HG02678 (cell line): ENCODE data around the gene KCNH3.
"Not testable (repeated sequence)": the region's sequence is repeated elsewhere in the genome, so short reads cannot be mapped to it uniquely, and the experiment has no call there.

Experiments
- ATAC-seq: cut with Tn5 transposase; IDR thresholded peaks from one replicate; pipeline ENCODE4 v1.9.1; 2021; ENCODE audit warnings: mild to moderate bottlenecking, moderate library complexity; ENCODE audit not compliant: unreplicated experiment

The KCNH3 gene

GRCh38 chr12:49583366-49584094, 44.7 kb downstream of the KCNH3 start:
- ATAC-seq: no peak

GRCh38 chr12:49584591-49584990, 45.8 kb downstream of the KCNH3 start:
- no peak for ATAC-seq

GRCh38 chr12:49585477-49586459, 46.9 kb downstream of the KCNH3 start:
- no peak for ATAC-seq

GRCh38 chr12:49587174-49587908, 48.5 kb downstream of the KCNH3 start:
- no peak for ATAC-seq

GRCh38 chr12:49588281-49588680, 49.5 kb downstream of the KCNH3 start:
- ATAC-seq: no peak

GRCh38 chr12:49588721-49589516, 50.1 kb downstream of the KCNH3 start:
- no peak for ATAC-seq

- no peak for ATAC-seq
Measured at GRCh38 chr12:49598527-49598926, 59.7 kb downstream of the KCNH3 start.

- no peak for ATAC-seq
Measured at GRCh38 chr12:49599961-49600360, 61.1 kb downstream of the KCNH3 start.

- no peak for ATAC-seq
Measured at GRCh38 chr12:49603721-49604120, 64.9 kb downstream of the KCNH3 start.

GRCh38 chr12:49604856-49605255, 66.0 kb downstream of the KCNH3 start:
- ATAC-seq: no peak

GRCh38 chr12:49605539-49605938, 66.7 kb downstream of the KCNH3 start, which contains the start of gene FAM186B:
Gene FAM186B, minus strand, starts transcription at chr12:49605639. Its CDS starts 162 bp downstream, at chr12:49605477.
- ATAC-seq: not testable (repeated sequence)
